ENCODE results near the gene SUSD5.
A peak's percentile ranks its signal among the peaks of the same experiment; 100 is the strongest.

The SUSD5 gene

DNA sequence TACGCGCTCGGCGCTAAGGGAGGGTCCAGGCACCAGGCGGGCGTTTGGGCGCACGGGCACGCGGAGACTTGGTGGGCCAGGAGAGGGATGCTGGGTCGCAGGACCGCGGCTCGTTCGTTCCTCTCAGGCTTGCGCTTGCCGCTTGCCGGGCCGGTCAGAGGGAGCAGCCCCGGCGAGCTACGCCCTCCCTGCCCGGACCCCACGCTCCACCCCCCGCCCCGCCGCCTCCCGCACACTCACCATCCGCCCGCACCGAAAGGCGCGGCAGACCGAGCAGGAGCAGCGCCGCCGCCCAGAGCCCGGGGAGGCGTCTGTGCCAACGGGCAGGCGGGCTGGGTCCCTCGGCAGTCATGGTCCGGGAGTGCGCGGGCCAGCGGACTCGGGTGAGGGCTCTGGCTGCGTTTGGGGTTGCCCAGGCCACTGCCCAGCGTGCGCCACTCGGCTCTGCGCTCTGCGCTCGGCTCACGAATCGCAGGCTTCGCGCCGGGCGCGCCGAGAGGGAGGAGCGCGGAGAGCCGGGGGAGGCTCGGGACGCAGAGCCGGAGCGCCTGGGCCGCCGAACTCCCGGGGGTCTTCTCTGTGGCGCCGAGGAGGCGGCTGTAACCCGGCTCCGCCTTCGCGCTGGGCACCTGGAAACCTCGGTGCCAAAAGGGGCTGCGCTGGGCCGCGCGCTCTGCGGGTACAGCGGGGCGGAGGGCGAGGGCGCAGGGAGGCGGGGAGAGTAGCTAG, at the start of gene SUSD5:
TSS of gene SUSD5 (minus strand) at position 365 of the 729 bp plus-strand sequence. CDS start at position 352, 13 bp downstream.
- peak; percentile 21 for DNase-seq

- no peak for DNase-seq
Measured at GRCh38 chr3:33260104-33260503, 41.5 kb upstream of the SUSD5 start.

- DNase-seq, result no peak
Measured at GRCh38 chr3:33256249-33256648, 37.6 kb upstream of the SUSD5 start.

- no peak for DNase-seq
Measured at GRCh38 chr3:33250712-33251111, 32.1 kb upstream of the SUSD5 start.

DNA sequence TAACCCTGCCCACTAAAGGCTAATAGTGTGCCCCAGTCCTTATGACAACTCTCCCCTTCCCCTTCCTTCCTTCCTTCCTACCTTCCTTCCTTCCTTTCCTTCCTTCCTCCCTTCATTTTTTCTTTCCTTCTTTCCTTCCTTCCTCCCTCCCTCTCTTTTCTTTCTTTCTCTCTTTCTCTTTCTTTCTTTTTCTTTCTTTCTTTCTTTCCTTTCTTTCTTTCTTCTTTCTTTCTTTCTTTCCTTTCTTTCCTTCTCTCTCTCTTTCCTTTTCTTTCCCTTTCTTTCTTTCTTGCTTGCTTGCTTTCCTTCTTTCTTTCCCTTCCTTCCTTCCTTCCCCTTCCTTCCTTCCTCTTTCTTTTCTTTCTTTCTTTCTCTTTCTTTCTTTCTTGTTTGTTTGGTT, 28.2 kb upstream of the SUSD5 start:
- no peak for DNase-seq

- DNase-seq, result no peak
Measured at GRCh38 chr3:33240261-33240660, 21.7 kb upstream of the SUSD5 start.

DNA sequence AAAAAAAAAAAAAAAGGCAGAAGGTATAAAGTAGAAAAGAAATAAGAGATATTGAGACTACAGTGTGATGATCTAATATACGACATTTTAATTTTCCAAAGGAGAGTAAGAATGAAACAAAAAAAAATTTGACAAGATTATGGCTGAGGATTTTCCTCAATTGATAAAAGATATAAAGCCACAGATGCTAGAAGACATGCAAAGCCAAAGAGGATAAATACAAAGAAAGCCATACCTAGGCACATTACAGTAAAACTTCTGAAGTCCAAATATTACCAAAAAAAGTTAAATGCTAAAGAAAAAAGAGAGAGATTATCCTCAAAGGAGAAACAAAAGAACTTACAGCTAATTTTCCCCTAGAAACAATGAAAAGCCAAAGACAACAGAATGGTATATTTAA, 20.3 kb upstream of the SUSD5 start:
- no peak for DNase-seq

GRCh38 chr3:33237439-33237838, 18.8 kb upstream of the SUSD5 start:
- DNase-seq, result no peak

- DNase-seq, result no peak
Measured at GRCh38 chr3:33236005-33236404, 17.4 kb upstream of the SUSD5 start.

- no peak for DNase-seq
Measured at GRCh38 chr3:33233884-33234283, 15.3 kb upstream of the SUSD5 start.

DNA sequence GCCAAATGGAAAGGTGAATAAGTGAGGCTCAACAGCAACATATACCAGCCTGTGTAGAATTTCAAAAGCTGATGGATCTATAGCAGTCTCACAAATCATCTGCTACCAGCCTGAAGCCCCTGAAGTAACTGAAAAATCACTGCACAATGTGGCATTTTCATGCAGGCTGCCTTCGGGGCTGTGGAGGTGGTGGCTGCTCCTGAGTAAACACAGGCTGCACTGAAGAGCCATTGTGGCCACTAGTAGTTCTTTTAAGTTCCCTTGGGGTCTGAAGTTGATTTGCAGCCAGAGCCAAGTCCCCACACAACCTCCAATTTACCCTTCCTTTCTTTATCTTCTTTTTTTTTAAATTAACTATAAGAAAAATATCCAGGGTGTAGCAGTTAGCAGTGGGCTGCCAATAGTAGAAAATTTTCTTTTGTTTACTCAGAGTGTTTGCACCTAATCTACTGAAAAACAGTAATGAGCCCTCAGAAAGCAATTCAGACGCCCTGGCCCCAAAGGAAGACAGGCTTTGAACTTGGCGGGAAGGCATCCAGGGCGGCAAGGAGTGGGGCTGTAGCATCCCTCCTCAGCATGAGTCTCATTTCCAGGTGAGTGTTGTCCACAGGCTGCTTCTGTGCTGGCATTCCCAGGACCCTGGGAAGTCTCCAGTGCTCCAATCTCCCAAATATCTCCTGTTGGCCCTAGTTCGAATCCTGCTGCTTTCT, 13.3 kb upstream of the SUSD5 start:
- no peak for DNase-seq

GRCh38 chr3:33229947-33230346, 11.3 kb upstream of the SUSD5 start:
- DNase-seq, result no peak

DNA sequence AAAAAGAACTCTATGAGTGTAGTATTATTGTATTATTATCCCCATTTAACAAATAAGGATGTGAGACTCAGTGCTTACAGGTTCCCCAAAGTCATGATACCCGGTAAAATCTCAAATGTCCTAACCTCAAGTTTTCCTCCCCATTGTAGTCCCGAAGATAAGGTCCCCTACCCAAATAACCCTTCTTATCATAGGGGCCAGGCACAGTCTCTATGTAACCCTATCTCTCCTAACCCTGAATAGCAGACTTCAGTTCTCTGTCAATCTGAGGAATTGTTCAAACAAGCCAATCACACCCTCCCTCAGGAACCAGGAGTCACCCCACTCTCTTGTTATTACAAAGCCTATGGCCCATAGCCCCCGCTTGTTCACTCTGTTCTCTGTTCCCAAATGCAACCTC, 10.5 kb upstream of the SUSD5 start:
- peak; percentile 71 for DNase-seq

DNA sequence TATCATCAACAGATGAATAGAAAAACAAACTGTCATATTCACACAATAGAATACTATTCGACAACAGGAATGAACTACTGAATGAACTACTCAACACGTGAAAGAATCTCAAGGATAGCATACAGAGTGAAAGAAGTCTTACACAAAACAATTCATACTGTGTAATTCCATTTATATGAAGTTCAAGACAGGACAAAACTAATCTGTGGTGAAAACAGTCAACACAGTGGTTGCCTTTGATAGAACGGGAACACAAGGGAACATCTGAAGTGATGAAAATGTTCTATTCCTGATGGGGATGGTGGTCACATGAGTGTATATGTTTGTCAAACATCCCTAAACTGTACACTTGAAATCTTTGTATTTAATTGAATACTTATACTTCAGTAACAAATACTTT, 2.6 kb upstream of the SUSD5 start:
- DNase-seq, result no peak

- no peak for DNase-seq
Measured at GRCh38 chr3:33219175-33219487, 521 bp upstream of the SUSD5 start.

GRCh38 chr3:33217866-33218445, 654 bp downstream of the SUSD5 start:
- peak; percentile 4 for DNase-seq

DNA sequence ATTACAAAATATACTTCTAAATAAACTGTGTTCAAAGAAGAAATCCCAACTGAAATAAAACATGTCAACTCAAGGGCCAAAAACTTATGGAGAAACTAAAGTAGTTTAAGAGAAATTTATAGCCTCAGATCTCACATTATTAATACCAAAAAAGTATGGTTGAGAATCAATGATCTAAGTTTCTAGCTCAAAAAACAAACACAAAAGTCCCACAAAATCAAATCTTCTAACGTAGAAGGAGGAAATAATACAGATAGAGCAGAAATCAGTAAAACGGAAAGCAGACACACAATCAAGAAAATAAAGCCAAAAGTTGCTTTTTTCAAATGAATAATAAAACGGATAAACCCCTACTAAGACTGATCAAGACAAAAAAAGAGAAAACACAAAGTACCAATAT, 2.9 kb downstream of the SUSD5 start:
- no peak for DNase-seq

DNA sequence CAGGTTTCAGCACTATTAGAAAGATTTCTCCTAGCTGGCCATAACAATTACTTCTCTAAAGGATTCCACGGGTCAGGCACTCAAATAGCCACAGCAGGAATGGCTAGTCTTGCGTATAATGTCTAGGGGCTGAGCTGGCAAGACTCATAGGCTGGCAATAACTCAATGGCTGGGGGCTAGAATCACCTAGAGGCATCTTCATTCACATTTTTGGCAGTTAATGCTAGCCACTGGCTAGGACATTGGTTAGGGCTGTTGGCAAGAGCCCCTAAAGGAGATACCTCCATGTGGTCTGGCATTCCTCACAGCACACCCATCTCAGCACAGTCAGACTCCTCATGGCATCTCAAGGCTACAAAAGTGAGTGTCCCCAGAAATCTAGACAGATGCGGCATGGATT, 6.2 kb downstream of the SUSD5 start:
- no peak for DNase-seq

DNA sequence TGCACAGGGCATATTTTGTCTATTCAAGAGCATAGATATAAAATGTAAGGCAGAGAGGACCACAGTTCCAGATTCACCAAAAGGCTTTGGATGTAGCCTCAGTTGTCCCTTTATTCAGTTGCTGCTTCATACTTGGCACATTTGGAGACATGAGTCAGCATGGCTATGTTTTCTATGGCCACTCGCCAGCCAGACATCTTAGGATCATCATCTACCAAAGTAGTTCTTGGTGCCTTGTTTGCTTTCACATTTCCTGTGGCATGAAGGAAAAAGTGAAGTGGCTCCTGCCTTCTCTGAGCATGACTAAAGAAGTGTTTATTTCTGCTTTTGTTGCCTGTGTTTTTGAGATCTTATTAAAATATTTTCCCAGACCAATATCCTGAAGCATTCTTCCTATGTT, 7.2 kb downstream of the SUSD5 start:
- DNase-seq, result no peak

- no peak for DNase-seq
Measured at GRCh38 chr3:33209357-33209756, 9.3 kb downstream of the SUSD5 start.

- no peak for DNase-seq
Measured at GRCh38 chr3:33202711-33203457, 15.7 kb downstream of the SUSD5 start.

DNA sequence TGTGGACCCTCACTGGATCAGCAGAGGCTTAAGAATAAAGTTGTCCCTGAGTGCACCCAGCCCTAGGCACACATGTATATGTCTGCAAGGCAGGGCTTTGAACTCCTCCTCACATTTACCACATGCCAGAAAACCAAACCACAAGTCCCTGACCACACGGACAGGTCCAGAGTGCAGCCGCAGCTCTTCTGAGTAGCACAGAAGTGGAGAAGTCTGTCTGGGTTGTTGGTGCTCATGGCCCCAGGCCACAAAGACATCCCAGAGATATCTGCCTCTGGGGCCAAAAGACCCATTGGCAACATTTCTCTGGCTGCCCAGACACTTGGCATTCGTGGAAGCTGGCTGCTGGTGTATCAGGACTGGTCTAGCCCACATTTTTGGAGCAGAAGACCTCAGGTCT, 17.4 kb downstream of the SUSD5 start:
- no peak for DNase-seq

GRCh38 chr3:33196538-33196937, 22.1 kb downstream of the SUSD5 start:
- no peak for DNase-seq

GRCh38 chr3:33194303-33194702, 24.3 kb downstream of the SUSD5 start:
- DNase-seq, result no peak
